HCT116 (cell line): ENCODE results near the gene SP110. TPM values are rescaled to one million over a fixed set of nuclear protein-coding genes. Genes with fewer than 3 reads are reported as not detected.

Experiments
- ATAC-seq: fragments of 200-7000 bp; cut with Tn5 transposase; 2 replicates; pipeline ENCODE4 v1.9.1; 2020; ENCODE audit warnings: mild to moderate bottlenecking, moderate library complexity
- BruUV-seq: library from RNA; stranded (reverse); fragments of 400-500 nt; replicated peaks from 2 replicates; lab custom pipeline; 2021; lab: Mats Ljungman, UMichigan
- CTCF ChIA-PET: fragments of 300-600 bp; sonication (Branson Sonifier 250); formaldehyde crosslinking; loops from one replicate; lab custom pipeline; 2021; ENCODE audit warnings: antibody characterized with exemption; lab: Charles Lee
- POLR2A ChIA-PET: fragments of 300-600, 350-600 bp; sonication (Branson Sonifier 250); formaldehyde crosslinking; loops from one replicate; lab custom pipeline; 2021; ENCODE audit warnings: antibody characterized with exemption; lab: Charles Lee
- RAD21 ChIA-PET, 2 experiments: fragments of 300-600 bp; sonication (Branson Sonifier 250); formaldehyde crosslinking; loops; one replicate each; lab custom pipeline; 2023; ENCODE audit warnings: low total read pairs in 2 of 2; ENCODE audit not compliant: uncharacterized antibody in 2 of 2, unreplicated experiment in 2 of 2, low non-redundant PET in 1 of 2; lab: Charles Lee
- DNase-seq: peaks from one replicate; pipeline ENCODE4 v3.0.0-alpha.2; 2010; ENCODE audit warnings: low read depth, low spot score
- H2AFZ ChIP-seq: fragments of 200-600 bp; shearing (Covaris generic), sonication (generic); 2 replicates; pipeline ENCODE4 v1.6.1; 2017; ENCODE audit warnings: low read depth, mixed run types, mixed read lengths, antibody characterized with exemption, low read length; ENCODE audit not compliant: poor library complexity, severe bottlenecking
- H3K27ac ChIP-seq: 2 replicates; pipeline ENCODE4 v1.5.1; 2012; ENCODE audit warnings: low read depth, low read length
- H3K27me3 ChIP-seq: fragments of 200-600 bp; sonication (generic); 2 replicates; pipeline ENCODE4 v1.6.1; 2016; ENCODE audit warnings: mixed run types, low read length, mixed read lengths; ENCODE audit not compliant: insufficient read depth
- H3K36me3 ChIP-seq, 2 experiments: fragments of 200-500 bp in 1 of 2; fragments of 200-600 bp in 1 of 2; sonication (Bioruptor generic) in 1 of 2; sonication (generic) in 1 of 2; 2 replicates each; pipeline versions ENCODE4 v1.5.1 to v1.6.1; 2014 to 2016; ENCODE audit warnings: low read length in 2 of 2, inconsistent platforms in 1 of 2, mixed read lengths in 1 of 2, mixed run types in 1 of 2; ENCODE audit not compliant: insufficient read depth in 2 of 2, control insufficient read depth in 1 of 2
- H3K4me1 ChIP-seq, 2 experiments: fragments of 200-600 bp in 1 of 2; sonication (generic) in 1 of 2; 2 replicates each; pipeline versions ENCODE4 v1.5.1 to v1.6.1; 2012 to 2017; ENCODE audit warnings: low read length in 2 of 2, inconsistent platforms in 1 of 2, mild to moderate bottlenecking in 1 of 2, mixed read lengths in 1 of 2, mixed run types in 1 of 2, moderate library complexity in 1 of 2; ENCODE audit not compliant: insufficient read depth in 2 of 2, control insufficient read depth in 1 of 2
- H3K4me2 ChIP-seq: fragments of 200-600 bp; sonication (generic); 2 replicates; pipeline ENCODE4 v1.6.1; 2017; ENCODE audit warnings: mixed run types, low read length, mixed read lengths
- H3K4me3 ChIP-seq, 2 experiments: fragments of 200-600 bp in 1 of 2; sonication (generic) in 1 of 2; replicated peaks in 1 of 2; 2 replicates each; pipeline ENCODE4 v1.5.1; 2011 to 2016; ENCODE audit warnings: low read length in 2 of 2, control low read depth in 1 of 2, low read depth in 1 of 2, mild to moderate bottlenecking in 1 of 2, mixed read lengths in 1 of 2, mixed run types in 1 of 2
- H3K79me2 ChIP-seq: fragments of 200-600 bp; sonication (generic); 2 replicates; pipeline ENCODE4 v1.6.1; 2017; ENCODE audit warnings: mild to moderate bottlenecking, mixed run types, low read length, moderate library complexity, mixed read lengths; ENCODE audit not compliant: insufficient read depth
- H3K9ac ChIP-seq: fragments of 200-600 bp; sonication (generic); 2 replicates; pipeline ENCODE4 v1.6.1; 2016; ENCODE audit warnings: low read length, mixed read lengths
- H3K9me2 ChIP-seq: fragments of 200-600 bp; sonication (generic), shearing (Covaris generic); 2 replicates; pipeline ENCODE4 v1.6.1; 2017; ENCODE audit warnings: mixed run types, mild to moderate bottlenecking, moderate library complexity; ENCODE audit not compliant: insufficient read depth
- H3K9me3 ChIP-seq, 2 experiments: fragments of 200-500 bp in 1 of 2; fragments of 200-600 bp in 1 of 2; sonication (Bioruptor generic) in 1 of 2; sonication (generic) in 1 of 2; 2 replicates each; pipeline ENCODE4 v1.6.1; 2014 to 2017; ENCODE audit warnings: low read length in 2 of 2, mixed read lengths in 2 of 2, inconsistent platforms in 1 of 2, low read depth in 1 of 2, mild to moderate bottlenecking in 1 of 2, mixed run types in 1 of 2, moderate library complexity in 1 of 2; ENCODE audit not compliant: control insufficient read depth in 1 of 2, insufficient read depth in 1 of 2
- H4K20me1 ChIP-seq: fragments of 200-600 bp; sonication (generic), shearing (Covaris generic); 2 replicates; pipeline ENCODE4 v1.6.1; 2017; ENCODE audit warnings: mixed run types, mild to moderate bottlenecking, moderate library complexity; ENCODE audit not compliant: insufficient read depth
- CBX3 ChIP-seq: IDR thresholded peaks from 2 replicates; pipeline ENCODE4 v1.6.1; 2012; ENCODE audit warnings: low read depth
- FOSL1 ChIP-seq: IDR thresholded peaks from 2 replicates; pipeline ENCODE4 v1.6.1; 2012; ENCODE audit warnings: low read depth
- JUND ChIP-seq: IDR thresholded peaks from 2 replicates; pipeline ENCODE4 v1.6.1; 2012
- POLR2A ChIP-seq: IDR thresholded peaks from 2 replicates; pipeline ENCODE4 v1.7.0; 2011; ENCODE audit warnings: borderline replicate concordance; ENCODE audit not compliant: insufficient read depth, insufficient read length; ENCODE audit errors: extremely low read depth
- POLR2AphosphoS5 ChIP-seq: IDR thresholded peaks from 2 replicates; pipeline ENCODE4 v1.6.1; 2011; ENCODE audit warnings: mild to moderate bottlenecking, low read depth, low read length, moderate library complexity
- RAD21 ChIP-seq: IDR thresholded peaks from 2 replicates; pipeline ENCODE4 v1.6.1; 2012; ENCODE audit warnings: low read depth, mild to moderate bottlenecking
- SIN3A ChIP-seq: IDR thresholded peaks from 2 replicates; pipeline ENCODE4 v1.6.1; 2012; ENCODE audit warnings: low read depth
- SP1 ChIP-seq: IDR thresholded peaks from 2 replicates; pipeline ENCODE4 v1.6.1; 2012; ENCODE audit warnings: low read depth
- SRF ChIP-seq: IDR thresholded peaks from 2 replicates; pipeline ENCODE4 v1.6.1; 2012; ENCODE audit warnings: low read depth
- intact Hi-C: fragments of 100-400 bp; cut with micrococcal nuclease; formaldehyde crosslinking; loops from 2 replicates; pipeline ENCODE4 v1.10.0; 2022
- total RNA-seq: library from RNA; stranded (reverse); gene quantifications from one replicate; pipeline ENCODE4 v1.2.1, GENCODE V29; 2021; ENCODE audit not compliant: unreplicated experiment

The SP110 gene
- total RNA-seq, 1 experiment from 2014 or later: 8.5 TPM

DNA sequence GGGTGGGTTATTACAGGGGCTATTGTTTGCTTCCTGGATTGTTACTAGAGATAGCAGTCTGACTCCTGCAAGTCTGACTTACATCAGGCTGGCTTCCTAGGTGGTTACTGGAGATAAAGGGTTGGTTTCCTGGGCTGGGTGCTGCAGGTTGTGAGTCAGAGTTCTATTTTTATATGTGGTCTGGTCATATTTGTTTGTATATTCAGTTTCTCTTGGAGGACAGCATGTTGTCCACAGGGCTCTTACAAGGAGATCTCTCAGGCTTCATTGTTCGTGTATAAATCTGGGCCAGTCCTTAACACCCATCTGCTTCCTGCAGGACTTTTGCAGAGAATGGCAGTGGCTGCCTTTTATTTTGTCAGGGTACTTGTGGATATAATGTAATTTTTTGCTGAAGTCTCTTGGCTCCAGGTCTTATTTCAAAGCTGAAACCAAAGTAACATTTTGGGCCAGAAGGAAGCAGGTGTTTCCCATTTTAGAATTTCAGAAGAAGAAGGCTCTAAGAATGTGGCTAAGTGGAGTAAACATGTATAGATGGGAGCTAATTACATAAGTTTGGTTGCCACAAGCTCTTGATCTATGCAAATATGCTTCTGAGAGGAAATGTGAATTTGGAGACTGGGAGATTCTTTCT is 85.2 kb downstream of the SP110 start:
- ChIA-PET RAD21 (no interaction called here), CTCF (interaction anchor here (0.9 kb wide), 1 partner anchor 25 kb away, joined by 3 read pairs; no protein-coding TSS in a partner anchor), POLR2A (no interaction called here)
- ATAC-seq: peak; percentile 31
- intact Hi-C loops: no loop called here
- Histone ChIP-seq H3K36me3 (no peaks in the 10 kb centered on the region), H3K27me3 (no peaks in the 10 kb centered on the region), H3K9me2 (no peaks in the 10 kb centered on the region), H3K4me3 (peak overlapping the region in 1 of 2 experiments; percentile 21; a peak in 1 of 4 replicates), H4K20me1 (no peaks in the 10 kb centered on the region), H3K4me1 (peaks cover 12 to 27% of the 10 kb centered on the region in 2 experiments), H3K9ac (no peak overlapping the region), H3K4me2 (peak overlapping the region; percentile 55), H3K9me3 (no peaks in the 10 kb centered on the region), H2AFZ (no peak overlapping the region), H3K27ac (no peak overlapping the region), H3K79me2 (no peaks in the 10 kb centered on the region)
- DNase-seq: no peak
- BruUV-seq: no TSS peak
- TF ChIP-seq POLR2AphosphoS5 (no peak), FOSL1 (0 out of 2 replicates have a peak, but pooled peaks have one; percentile 10), JUND (peak; percentile 33; the same call in 1 of the 2 replicates), SP1 (peak; percentile 39; the same call in 1 of the 2 replicates), CBX3 (peak; percentile 84)

- peaks cover 12 to 27% of the 10 kb centered on the region in 2 experiments for H3K4me1 ChIP-seq
- ChIA-PET CTCF (no interaction called here), RAD21 (no interaction called here), POLR2A (interaction anchor here (1.0 kb wide), 2 partner anchors 12 to 19 kb away, joined by 3 to 4 read pairs; no protein-coding TSS in a partner anchor)
- BruUV-seq: no TSS peak
- no peaks in the 10 kb centered on the region for H3K27me3 ChIP-seq
- no peaks in the 10 kb centered on the region for H4K20me1 ChIP-seq
- no peaks in the 10 kb centered on the region for H3K9me2 ChIP-seq
- no peak overlapping the region for H3K9ac ChIP-seq
- TF ChIP-seq JUND: no peak
- no peak for TF ChIP-seq POLR2AphosphoS5
- no peak for TF ChIP-seq SP1
- 0 out of 2 replicates have a peak, but pooled peaks have one; percentile 30 for TF ChIP-seq SIN3A
- TF ChIP-seq POLR2A: no peak
- no peak for TF ChIP-seq SRF
- TF ChIP-seq RAD21: no peak
- no peaks in the 10 kb centered on the region for H3K9me3 ChIP-seq
- no peaks in the 10 kb centered on the region for H3K79me2 ChIP-seq
- no peaks in the 10 kb centered on the region for H3K36me3 ChIP-seq
- no peak overlapping the region for H3K27ac ChIP-seq
- DNase-seq (no peak), ATAC-seq (peak; percentile 20)
- intact Hi-C loops: no loop called here
- peak overlapping the region; percentile 60 for H3K4me2 ChIP-seq
- 0 out of 4 replicates have a peak overlapping the region, but pooled peaks of 1 of the 2 experiments have one; percentile 17 for H3K4me3 ChIP-seq
- peak overlapping the region; percentile 96 for H2AFZ ChIP-seq
Measured at GRCh38 chr2:230131366-230131765, 88.4 kb downstream of the SP110 start.
